Fibroblast of the aortic adventitia (primary cell): Measurements from ENCODE around the gene ZNF521. TPM values are rescaled to one million over a fixed set of nuclear protein-coding genes. Genes with fewer than 3 reads are reported as not detected.

ENCODE experiments used
- DNase-seq: peaks from one replicate; pipeline ENCODE4 v3.0.0-alpha.2; 2010; ENCODE audit warnings: low read depth
- H3K4me3 ChIP-seq: 2 replicates; pipeline ENCODE4 v1.5.1; 2011; ENCODE audit warnings: low read depth, mild to moderate bottlenecking, control low read depth, low read length, moderate library complexity
- total RNA-seq: library from RNA; depleted of rRNA; stranded (reverse); fragments of >200 nt; gene quantifications from 2 replicates; pipeline ENCODE4 v1.2.3, GENCODE V29; 2012; ENCODE audit warnings: low replicate concordance
- TF ChIP-seq, protein P1 (sequence below): IDR thresholded peaks from 2 replicates; pipeline ENCODE4 v1.5.1; 2011; ENCODE audit warnings: mild to moderate bottlenecking, low read length, control low read depth, inconsistent platforms; ENCODE audit not compliant: insufficient read depth

Gene ZNF521
- total RNA-seq, 1 donor = 35.7 TPM

GRCh38 chr18:25057491-25058050, 294.4 kb downstream of the ZNF521 start:
- TF ChIP-seq, protein P1, sequence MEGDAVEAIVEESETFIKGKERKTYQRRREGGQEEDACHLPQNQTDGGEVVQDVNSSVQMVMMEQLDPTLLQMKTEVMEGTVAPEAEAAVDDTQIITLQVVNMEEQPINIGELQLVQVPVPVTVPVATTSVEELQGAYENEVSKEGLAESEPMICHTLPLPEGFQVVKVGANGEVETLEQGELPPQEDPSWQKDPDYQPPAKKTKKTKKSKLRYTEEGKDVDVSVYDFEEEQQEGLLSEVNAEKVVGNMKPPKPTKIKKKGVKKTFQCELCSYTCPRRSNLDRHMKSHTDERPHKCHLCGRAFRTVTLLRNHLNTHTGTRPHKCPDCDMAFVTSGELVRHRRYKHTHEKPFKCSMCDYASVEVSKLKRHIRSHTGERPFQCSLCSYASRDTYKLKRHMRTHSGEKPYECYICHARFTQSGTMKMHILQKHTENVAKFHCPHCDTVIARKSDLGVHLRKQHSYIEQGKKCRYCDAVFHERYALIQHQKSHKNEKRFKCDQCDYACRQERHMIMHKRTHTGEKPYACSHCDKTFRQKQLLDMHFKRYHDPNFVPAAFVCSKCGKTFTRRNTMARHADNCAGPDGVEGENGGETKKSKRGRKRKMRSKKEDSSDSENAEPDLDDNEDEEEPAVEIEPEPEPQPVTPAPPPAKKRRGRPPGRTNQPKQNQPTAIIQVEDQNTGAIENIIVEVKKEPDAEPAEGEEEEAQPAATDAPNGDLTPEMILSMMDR = no peak
- no peak for DNase-seq
- no peak overlapping the region for H3K4me3 ChIP-seq

DNA sequence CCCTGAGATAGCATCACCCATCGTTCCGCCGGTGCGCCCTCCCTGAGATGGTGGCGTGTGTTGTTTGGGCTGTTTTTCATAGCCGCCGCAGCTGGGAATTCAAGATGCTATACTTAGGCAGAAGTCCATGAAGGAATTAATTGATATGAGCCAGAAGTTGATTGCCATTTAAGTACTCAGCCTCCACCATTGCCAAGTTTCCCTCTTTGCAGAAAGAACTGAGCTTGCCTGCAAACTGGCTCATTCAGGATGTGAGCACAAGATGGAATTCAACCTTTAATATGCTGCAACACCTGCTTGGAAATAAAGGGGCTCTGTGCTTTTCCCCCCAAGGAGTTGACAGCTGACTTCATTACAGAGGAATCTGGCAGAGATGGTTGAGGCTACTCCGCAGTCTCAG, 295.5 kb downstream of the ZNF521 start:
- TF ChIP-seq, protein P1 = no peak
- no peak overlapping the region for H3K4me3 ChIP-seq
- DNase-seq = no peak

GRCh38 chr18:25055076-25055475, 296.9 kb downstream of the ZNF521 start:
- TF ChIP-seq, protein P1 = no peak

DNA sequence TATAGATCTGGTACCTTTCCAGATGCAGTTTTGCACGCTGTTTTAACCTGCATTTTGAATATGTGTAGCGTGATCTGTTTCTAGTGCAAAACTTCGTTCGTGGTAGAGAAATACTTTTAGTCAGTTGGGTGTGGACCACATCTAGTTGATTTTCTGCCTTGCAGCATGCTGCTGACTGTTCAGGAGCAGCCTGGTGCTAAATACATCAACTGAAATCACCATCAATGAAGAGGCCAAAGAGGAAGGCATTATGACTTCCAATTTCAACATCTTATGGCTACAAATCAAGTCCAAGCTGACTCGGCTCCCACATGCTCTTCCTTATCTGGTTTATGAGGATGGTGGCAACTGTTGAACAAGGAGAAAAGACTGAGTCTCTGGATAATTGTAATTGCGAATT, 298.5 kb downstream of the ZNF521 start:
- TF ChIP-seq, protein P1 = no peak
- no peak overlapping the region for H3K4me3 ChIP-seq
- peak; percentile 31 for DNase-seq

More at GRCh38 chr18:25055076-25055475, 296.9 kb downstream of the ZNF521 start:
- H3K4me3 ChIP-seq = no peak overlapping the region
- DNase-seq = peak; percentile 18

DNA sequence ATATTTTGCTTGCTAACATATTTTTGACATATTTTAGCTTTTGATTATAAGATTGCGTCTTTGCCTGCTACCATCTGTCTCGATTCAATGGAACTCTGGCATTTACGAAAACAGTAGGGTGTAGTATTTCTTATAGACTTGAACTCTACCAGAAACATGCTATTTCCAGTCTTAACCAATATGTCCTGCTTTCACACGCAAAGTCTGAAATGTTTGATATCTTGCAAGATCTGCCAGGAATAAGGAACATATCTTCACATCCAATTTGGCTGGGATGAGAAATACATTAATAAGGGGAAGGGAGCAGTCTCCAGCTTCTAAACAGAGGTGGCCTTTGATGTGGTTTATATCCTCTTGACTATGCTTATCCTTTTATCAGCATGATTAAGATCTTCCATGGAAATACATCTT, 299.4 kb downstream of the ZNF521 start:
- no peak for DNase-seq
- TF ChIP-seq, protein P1 = no peak
- no peak overlapping the region for H3K4me3 ChIP-seq

DNA sequence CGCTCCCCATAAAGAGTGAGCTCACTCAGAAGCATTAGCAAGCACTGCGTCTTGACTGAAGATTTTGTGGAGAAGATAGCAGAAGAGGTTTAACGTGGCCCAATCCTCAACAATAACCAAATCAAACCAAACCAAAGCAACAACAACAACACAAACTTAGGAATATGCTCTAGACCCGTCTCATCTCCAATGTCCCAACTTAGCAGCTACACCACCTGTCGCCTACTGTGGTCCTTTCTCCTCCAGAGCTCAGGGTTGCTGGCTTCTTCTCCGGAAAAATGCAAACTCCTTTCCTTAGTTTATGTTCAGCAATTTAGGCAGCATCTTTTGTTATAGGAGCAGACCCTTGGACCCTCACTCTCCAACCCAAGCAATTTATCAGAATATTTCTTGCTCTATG, 301.4 kb downstream of the ZNF521 start:
- no peak overlapping the region for H3K4me3 ChIP-seq
- TF ChIP-seq, protein P1 = no peak
- no peak for DNase-seq

DNA sequence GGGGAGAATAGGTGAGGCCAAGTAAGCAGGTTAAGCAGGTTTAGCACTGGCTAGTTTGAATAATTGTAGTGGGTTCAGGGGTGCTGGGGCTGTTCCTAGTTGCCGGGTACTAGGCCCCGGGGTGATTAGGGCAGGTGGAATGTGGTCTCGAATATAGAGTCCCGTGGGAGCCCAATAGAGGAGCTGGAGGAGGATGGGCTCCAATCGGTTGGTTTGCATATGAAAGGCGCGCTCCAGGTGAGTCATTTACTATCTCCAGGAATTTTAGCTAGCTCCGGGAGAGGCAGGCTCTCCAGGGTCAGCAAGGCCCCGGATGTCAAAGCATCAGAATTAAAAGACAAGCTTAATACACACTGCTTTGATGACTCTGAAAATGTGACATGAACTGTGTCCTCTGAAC, 304.0 kb downstream of the ZNF521 start:
- DNase-seq = no peak
- no peak overlapping the region for H3K4me3 ChIP-seq
- TF ChIP-seq, protein P1 = no peak
